WTC11 (cell line): Measurements from ENCODE around the gene FGF21.
"Not testable (repeated sequence)": the region's sequence is repeated elsewhere in the genome, so short reads cannot be mapped to it uniquely, and the experiment has no call there.

Source experiments
- ATF1 ChIP-seq: sonication (generic); formaldehyde crosslinking; IDR thresholded peaks from 2 replicates; pipeline ENCODE4 v1.8.1; 2023; ENCODE audit warnings: mild to moderate bottlenecking, moderate library complexity, missing genetic modification reagents
- CBFB ChIP-seq: sonication (generic); formaldehyde crosslinking; IDR thresholded peaks from 2 replicates; pipeline ENCODE4 v1.8.1; 2022; ENCODE audit warnings: mild to moderate bottlenecking, low read depth, missing genetic modification reagents
- CREB1 ChIP-seq: sonication (generic); formaldehyde crosslinking; IDR thresholded peaks from 2 replicates; pipeline ENCODE4 v1.8.0; 2023; ENCODE audit warnings: mild to moderate bottlenecking, missing genetic modification reagents
- MYBL2 ChIP-seq: sonication (generic); formaldehyde crosslinking; IDR thresholded peaks from 2 replicates; pipeline ENCODE4 v1.8.1; 2023; ENCODE audit warnings: mild to moderate bottlenecking, moderate library complexity, missing genetic modification reagents
- NFE2L1 ChIP-seq: sonication (generic); formaldehyde crosslinking; IDR thresholded peaks from 2 replicates; pipeline ENCODE4 v1.8.1; 2023; ENCODE audit warnings: missing genetic modification reagents
- ZBTB21 ChIP-seq: sonication (generic); formaldehyde crosslinking; IDR thresholded peaks from 2 replicates; pipeline ENCODE4 v1.8.1; 2023; ENCODE audit warnings: mild to moderate bottlenecking, missing genetic modification reagents, borderline replicate concordance
- TF ChIP-seq, protein P1 (sequence below): fragments of 200-600 bp; IDR thresholded peaks from 2 replicates; pipeline ENCODE4 v1.8.0; 2022; ENCODE audit warnings: antibody characterized with exemption
- TF ChIP-seq, protein P2 (sequence below): sonication (generic); formaldehyde crosslinking; IDR thresholded peaks from 2 replicates; pipeline ENCODE4 v1.8.0; 2022; ENCODE audit warnings: mild to moderate bottlenecking, missing genetic modification reagents
- TF ChIP-seq, protein P3 (sequence below): sonication (generic); formaldehyde crosslinking; IDR thresholded peaks from 2 replicates; pipeline ENCODE4 v1.8.0; 2022; ENCODE audit warnings: mild to moderate bottlenecking, missing genetic modification reagents

DNA sequence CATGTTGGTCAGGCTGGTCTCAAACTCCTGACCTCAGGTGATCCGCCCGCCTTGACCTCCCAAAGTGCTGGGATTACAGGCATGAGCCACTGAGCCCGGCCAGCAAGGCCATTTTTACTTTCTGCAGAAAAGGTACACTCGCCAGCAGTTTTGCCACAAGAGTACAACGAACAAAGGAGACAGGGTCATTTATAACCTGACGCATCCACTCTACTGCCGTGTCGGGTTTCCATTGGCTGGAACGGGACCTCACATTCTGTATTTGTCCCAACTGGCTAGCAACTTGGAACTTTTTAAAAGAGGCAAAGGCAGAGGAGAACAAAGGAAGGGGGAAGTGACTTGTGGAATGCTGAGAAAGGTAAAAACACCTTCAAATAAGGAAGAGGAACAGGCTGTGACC lies 32.0 kb downstream of the FGF21 start:
- TF ChIP-seq, protein P1, sequence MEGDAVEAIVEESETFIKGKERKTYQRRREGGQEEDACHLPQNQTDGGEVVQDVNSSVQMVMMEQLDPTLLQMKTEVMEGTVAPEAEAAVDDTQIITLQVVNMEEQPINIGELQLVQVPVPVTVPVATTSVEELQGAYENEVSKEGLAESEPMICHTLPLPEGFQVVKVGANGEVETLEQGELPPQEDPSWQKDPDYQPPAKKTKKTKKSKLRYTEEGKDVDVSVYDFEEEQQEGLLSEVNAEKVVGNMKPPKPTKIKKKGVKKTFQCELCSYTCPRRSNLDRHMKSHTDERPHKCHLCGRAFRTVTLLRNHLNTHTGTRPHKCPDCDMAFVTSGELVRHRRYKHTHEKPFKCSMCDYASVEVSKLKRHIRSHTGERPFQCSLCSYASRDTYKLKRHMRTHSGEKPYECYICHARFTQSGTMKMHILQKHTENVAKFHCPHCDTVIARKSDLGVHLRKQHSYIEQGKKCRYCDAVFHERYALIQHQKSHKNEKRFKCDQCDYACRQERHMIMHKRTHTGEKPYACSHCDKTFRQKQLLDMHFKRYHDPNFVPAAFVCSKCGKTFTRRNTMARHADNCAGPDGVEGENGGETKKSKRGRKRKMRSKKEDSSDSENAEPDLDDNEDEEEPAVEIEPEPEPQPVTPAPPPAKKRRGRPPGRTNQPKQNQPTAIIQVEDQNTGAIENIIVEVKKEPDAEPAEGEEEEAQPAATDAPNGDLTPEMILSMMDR: not testable (repeated sequence)
- TF ChIP-seq, protein P2, sequence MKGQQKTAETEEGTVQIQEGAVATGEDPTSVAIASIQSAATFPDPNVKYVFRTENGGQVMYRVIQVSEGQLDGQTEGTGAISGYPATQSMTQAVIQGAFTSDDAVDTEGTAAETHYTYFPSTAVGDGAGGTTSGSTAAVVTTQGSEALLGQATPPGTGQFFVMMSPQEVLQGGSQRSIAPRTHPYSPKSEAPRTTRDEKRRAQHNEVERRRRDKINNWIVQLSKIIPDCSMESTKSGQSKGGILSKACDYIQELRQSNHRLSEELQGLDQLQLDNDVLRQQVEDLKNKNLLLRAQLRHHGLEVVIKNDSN: not testable (repeated sequence)
- TF ChIP-seq ATF1 (CRISPR knock-in tag); MYBL2 (CRISPR knock-in tag); CBFB (CRISPR knock-in tag); NFE2L1; ZBTB21 (CRISPR knock-in tag); CREB1 (CRISPR knock-in tag): not testable (repeated sequence)
- TF ChIP-seq, protein P3, sequence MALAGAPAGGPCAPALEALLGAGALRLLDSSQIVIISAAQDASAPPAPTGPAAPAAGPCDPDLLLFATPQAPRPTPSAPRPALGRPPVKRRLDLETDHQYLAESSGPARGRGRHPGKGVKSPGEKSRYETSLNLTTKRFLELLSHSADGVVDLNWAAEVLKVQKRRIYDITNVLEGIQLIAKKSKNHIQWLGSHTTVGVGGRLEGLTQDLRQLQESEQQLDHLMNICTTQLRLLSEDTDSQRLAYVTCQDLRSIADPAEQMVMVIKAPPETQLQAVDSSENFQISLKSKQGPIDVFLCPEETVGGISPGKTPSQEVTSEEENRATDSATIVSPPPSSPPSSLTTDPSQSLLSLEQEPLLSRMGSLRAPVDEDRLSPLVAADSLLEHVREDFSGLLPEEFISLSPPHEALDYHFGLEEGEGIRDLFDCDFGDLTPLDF (CRISPR knock-in tag): not testable (repeated sequence)
